Skin epidermis (tissue), 12 donors: ENCODE measurements around the gene NDUFB6.

Experiments used
- H3K27ac ChIP-seq, 21 experiments: fragments of 200-600 bp; sonication (generic) in 11 of 21; one replicate each; pipeline ENCODE4 v1.5.0; 2020; ENCODE audit warnings: mild to moderate bottlenecking in 3 of 21, inconsistent platforms in 2 of 21, moderate library complexity in 2 of 21
- H3K4me3 ChIP-seq, 7 experiments: fragments of 200-600 bp; sonication (generic) in 2 of 7; one replicate each; pipeline ENCODE4 v1.5.0; 2020; ENCODE audit warnings: inconsistent platforms in 2 of 7, mild to moderate bottlenecking in 2 of 7, moderate library complexity in 1 of 7

Gene NDUFB6

GRCh38 chr9:32526041-32526706 is 46.8 kb downstream of the NDUFB6 start, which contains the start of gene RIGI:
TSS of gene RIGI (minus strand) at chr9:32526196. CDS start at chr9:32526166, 30 bp downstream.
- Histone ChIP-seq H3K4me3 (peak within 1 kb of the TSS; percentile 51 to 79 (median 62)), H3K27ac (peak within 1 kb of the TSS; percentile 26 to 95 (median 86))

DNA sequence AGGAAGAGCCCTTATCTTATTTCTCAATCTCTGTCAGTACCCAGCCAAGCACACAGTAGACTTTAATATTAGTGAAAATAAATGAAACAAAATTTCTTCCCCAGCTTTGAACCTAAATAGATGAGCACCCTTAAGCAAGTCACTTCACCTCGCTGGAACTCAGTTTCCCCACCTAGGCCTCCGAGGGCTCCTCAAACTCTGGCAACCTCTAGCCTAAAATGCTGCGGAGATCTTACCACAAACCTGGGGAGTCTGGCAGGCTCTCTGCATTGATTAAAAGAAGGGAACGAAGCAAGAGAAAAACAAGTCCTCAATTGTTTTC is 47.3 kb downstream of the NDUFB6 start:
- Histone ChIP-seq H3K27ac (peak overlapping the region; percentile 26 to 95 (median 86)), H3K4me3 (peak overlapping the region; percentile 51 to 79 (median 62))

- peak overlapping the region; percentile 51 to 79 (median 62) for H3K4me3 ChIP-seq
Observed at GRCh38 chr9:32524892-32525708, 47.9 kb downstream of the NDUFB6 start.

GRCh38 chr9:32524558-32524891 is 48.4 kb downstream of the NDUFB6 start:
- Histone ChIP-seq H3K4me3 (peak overlapping the region; percentile 51 to 79 (median 62)), H3K27ac (peak overlapping the region in 10 of 21 experiments; percentile 80 to 95 (median 89))

More at GRCh38 chr9:32524892-32525708, 47.9 kb downstream of the NDUFB6 start:
- peak overlapping the region in 20 of 21 experiments; percentile 26 to 95 (median 86) for H3K27ac ChIP-seq

GRCh38 chr9:32523910-32524309 is 49.0 kb downstream of the NDUFB6 start:
- no peak overlapping the region for H3K4me3 ChIP-seq
- no peak overlapping the region for H3K27ac ChIP-seq

GRCh38 chr9:32518276-32518675 is 54.7 kb downstream of the NDUFB6 start:
- Histone ChIP-seq H3K4me3 (no peak overlapping the region), H3K27ac (no peak overlapping the region)

DNA sequence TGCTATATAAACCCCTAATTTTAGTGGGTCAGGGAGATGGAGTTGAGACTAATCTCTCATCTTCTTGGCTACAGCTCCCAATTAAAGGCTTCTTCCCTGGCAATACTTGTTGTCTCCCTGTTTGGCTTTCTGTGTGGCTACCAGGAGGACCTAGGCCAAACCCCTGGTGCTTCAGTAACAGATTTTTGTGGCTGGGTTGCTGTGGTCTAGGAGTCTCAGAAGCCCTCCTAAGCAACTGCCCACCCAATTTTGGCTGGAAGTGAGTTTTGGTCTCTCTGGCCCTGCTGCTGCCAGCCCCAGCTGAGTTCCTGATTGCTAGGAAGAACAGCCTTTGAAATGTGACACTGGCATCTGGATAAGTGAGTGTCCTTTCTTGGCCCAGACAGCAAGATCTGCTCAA is 56.7 kb downstream of the NDUFB6 start:
- Histone ChIP-seq H3K4me3 (no peak overlapping the region), H3K27ac (peak overlapping the region in 6 of 21 experiments; percentile 4 to 82 (median 40))

- Histone ChIP-seq H3K27ac (no peak overlapping the region), H3K4me3 (no peak overlapping the region)
Observed at GRCh38 chr9:32508728-32509127, 64.2 kb downstream of the NDUFB6 start.

GRCh38 chr9:32503008-32503407 is 70.0 kb downstream of the NDUFB6 start:
- Histone ChIP-seq H3K4me3 (no peak overlapping the region), H3K27ac (no peak overlapping the region)
